Measurements from ENCODE around the gene DNMT1.

DNMT1 gene

GRCh38 chr19:10191347-10191746 lies 3.4 kb downstream of the DNMT1 start:
- Histone ChIP-seq H3K9ac (ENCODE audit: low read length) (no peak overlapping the region), H3K27me3 (replicated peaks; ENCODE audit: insufficient read depth, low read length) (no peaks in the 10 kb centered on the region), H3K4me2 (ENCODE audit: low read depth, low read length) (no peak overlapping the region), H3K4me1 (ENCODE audit: low read length) (peaks cover 4% of the 10 kb centered on the region; the same call in 1 of the 2 replicates), H3K9me3 (replicated peaks; ENCODE audit: insufficient read depth, low read length) (no peaks in the 10 kb centered on the region), H3K4me3 (ENCODE audit: low read length) (no peak overlapping the region), H3K79me2 (ENCODE audit: low read length) (peaks cover 83% of the 10 kb centered on the region), H4K20me1 (ENCODE audit: insufficient read depth, low read length) (peaks cover 46% of the 10 kb centered on the region), H3F3A (ENCODE audit: insufficient read depth, low read length) (no peaks in the 10 kb centered on the region), H3K9me2 (replicated peaks; ENCODE audit: insufficient read depth, low read length) (no peaks in the 10 kb centered on the region), H3K36me3 (replicated peaks; ENCODE audit: insufficient read depth, low read length) (no peaks in the 10 kb centered on the region; the same call in 1 of the 2 replicates), H3K27ac (ENCODE audit: low read length) (no peak overlapping the region), H2AFZ (ENCODE audit: low read length) (no peak overlapping the region)
- DNase-seq = no peak
- TF ChIP-seq EZH2phosphoT487 (IDR thresholded peaks at IDR 0.05; ENCODE audit: low read length) = no peak
- no peak for TF ChIP-seq EZH2 (optimal IDR thresholded peaks at IDR 0.05; ENCODE audit: low read depth, low read length)
- no peak for TF ChIP-seq CTCF (IDR thresholded peaks at IDR 0.05; ENCODE audit: low read length)

DNA sequence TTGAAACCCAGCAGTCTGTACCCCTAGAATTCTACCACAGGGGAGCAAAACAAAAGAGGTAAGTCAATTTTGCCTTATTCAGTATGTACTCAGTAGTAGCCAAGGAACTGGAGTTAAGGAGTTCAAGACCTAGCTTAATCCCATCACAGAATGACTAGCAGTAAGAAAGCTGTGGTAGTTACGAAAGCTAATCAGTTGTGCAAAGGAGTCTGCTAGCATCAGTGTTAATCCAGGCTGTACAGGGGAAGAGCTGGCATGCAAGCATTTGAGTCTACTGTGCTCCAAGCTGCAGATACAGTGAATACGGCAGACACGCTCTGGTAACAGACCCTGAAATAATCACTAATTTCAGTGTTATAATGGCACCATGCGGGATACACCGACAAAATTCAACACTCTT lies 4.7 kb downstream of the DNMT1 start:
- H2AFZ ChIP-seq (ENCODE audit: low read length) = no peak overlapping the region
- DNase-seq = no peak
- H3K27ac ChIP-seq (ENCODE audit: low read length) = no peak overlapping the region
- no peaks in the 10 kb centered on the region; the same call in 1 of the 2 replicates for H3K36me3 ChIP-seq (replicated peaks; ENCODE audit: insufficient read depth, low read length)
- no peaks in the 10 kb centered on the region for H3K9me3 ChIP-seq (replicated peaks; ENCODE audit: insufficient read depth, low read length)
- H3F3A ChIP-seq (ENCODE audit: insufficient read depth, low read length) = no peaks in the 10 kb centered on the region
- H3K4me3 ChIP-seq (ENCODE audit: low read length) = no peak overlapping the region
- H3K9me2 ChIP-seq (replicated peaks; ENCODE audit: insufficient read depth, low read length) = no peaks in the 10 kb centered on the region
- H3K4me1 ChIP-seq (ENCODE audit: low read length) = peaks cover under 1% of the 10 kb centered on the region; the same call in 1 of the 2 replicates
- no peaks in the 10 kb centered on the region for H3K27me3 ChIP-seq (replicated peaks; ENCODE audit: insufficient read depth, low read length)
- H3K79me2 ChIP-seq (ENCODE audit: low read length) = peaks cover 96% of the 10 kb centered on the region
- no peak overlapping the region for H3K9ac ChIP-seq (ENCODE audit: low read length)
- H4K20me1 ChIP-seq (ENCODE audit: insufficient read depth, low read length) = peaks cover 52% of the 10 kb centered on the region
- no peak for TF ChIP-seq CTCF (IDR thresholded peaks at IDR 0.05; ENCODE audit: low read length)
- TF ChIP-seq EZH2phosphoT487 (IDR thresholded peaks at IDR 0.05; ENCODE audit: low read length) = no peak
- TF ChIP-seq EZH2 (optimal IDR thresholded peaks at IDR 0.05; ENCODE audit: low read depth, low read length) = no peak
- no peak overlapping the region for H3K4me2 ChIP-seq (ENCODE audit: low read depth, low read length)

- H3K4me1 ChIP-seq (ENCODE audit: low read length) = no peaks in the 10 kb centered on the region; the same call in 1 of the 2 replicates
- H3F3A ChIP-seq (ENCODE audit: insufficient read depth, low read length) = no peaks in the 10 kb centered on the region
- no peak overlapping the region for H3K4me3 ChIP-seq (ENCODE audit: low read length)
- no peak for DNase-seq
- peaks cover 99% of the 10 kb centered on the region for H3K79me2 ChIP-seq (ENCODE audit: low read length)
- H3K4me2 ChIP-seq (ENCODE audit: low read depth, low read length) = no peak overlapping the region
- no peak overlapping the region for H3K9ac ChIP-seq (ENCODE audit: low read length)
- H2AFZ ChIP-seq (ENCODE audit: low read length) = no peak overlapping the region
- no peak for TF ChIP-seq EZH2phosphoT487 (IDR thresholded peaks at IDR 0.05; ENCODE audit: low read length)
- no peaks in the 10 kb centered on the region for H3K9me2 ChIP-seq (replicated peaks; ENCODE audit: insufficient read depth, low read length)
- no peaks in the 10 kb centered on the region for H3K27me3 ChIP-seq (replicated peaks; ENCODE audit: insufficient read depth, low read length)
- no peaks in the 10 kb centered on the region for H3K9me3 ChIP-seq (replicated peaks; ENCODE audit: insufficient read depth, low read length)
- H3K27ac ChIP-seq (ENCODE audit: low read length) = no peak overlapping the region
- H3K36me3 ChIP-seq (replicated peaks; ENCODE audit: insufficient read depth, low read length) = no peaks in the 10 kb centered on the region; the same call in 1 of the 2 replicates
- H4K20me1 ChIP-seq (ENCODE audit: insufficient read depth, low read length) = peaks cover 56% of the 10 kb centered on the region
Observed at GRCh38 chr19:10189616-10190015, 5.1 kb downstream of the DNMT1 start.

- no peak overlapping the region for H3K9ac ChIP-seq (ENCODE audit: low read length)
- no peak for TF ChIP-seq EZH2phosphoT487 (IDR thresholded peaks at IDR 0.05; ENCODE audit: low read length)
- TF ChIP-seq CTCF (IDR thresholded peaks at IDR 0.05; ENCODE audit: low read length) = no peak
- no peak for TF ChIP-seq EZH2 (optimal IDR thresholded peaks at IDR 0.05; ENCODE audit: low read depth, low read length)
- no peak overlapping the region for H3K27ac ChIP-seq (ENCODE audit: low read length)
- no peak overlapping the region for H3K4me3 ChIP-seq (ENCODE audit: low read length)
- H3K9me3 ChIP-seq (replicated peaks; ENCODE audit: insufficient read depth, low read length) = no peaks in the 10 kb centered on the region
- no peak overlapping the region for H3K4me2 ChIP-seq (ENCODE audit: low read depth, low read length)
- H3K9me2 ChIP-seq (replicated peaks; ENCODE audit: insufficient read depth, low read length) = no peaks in the 10 kb centered on the region
- no peak overlapping the region for H2AFZ ChIP-seq (ENCODE audit: low read length)
- H3K4me1 ChIP-seq (ENCODE audit: low read length) = no peaks in the 10 kb centered on the region
- H3K27me3 ChIP-seq (replicated peaks; ENCODE audit: insufficient read depth, low read length) = no peaks in the 10 kb centered on the region
- peaks cover 96% of the 10 kb centered on the region for H3K79me2 ChIP-seq (ENCODE audit: low read length)
- DNase-seq = no peak
- peaks cover 61% of the 10 kb centered on the region for H4K20me1 ChIP-seq (ENCODE audit: insufficient read depth, low read length)
- H3K36me3 ChIP-seq (replicated peaks; ENCODE audit: insufficient read depth, low read length) = no peaks in the 10 kb centered on the region; the same call in none of the 2 replicates
- no peaks in the 10 kb centered on the region for H3F3A ChIP-seq (ENCODE audit: insufficient read depth, low read length)
Observed at GRCh38 chr19:10187315-10187714, 7.4 kb downstream of the DNMT1 start.

Measured in MM.1S (cell line).